ENCODE measurements around the gene NUDT4. TPM values are rescaled to one million over a fixed set of nuclear protein-coding genes. Genes with fewer than 3 reads are reported as not detected.
"Not testable (repeated sequence)": the region's sequence is repeated elsewhere in the genome, so short reads cannot be mapped to it uniquely, and the experiment has no call there.

NUDT4 gene
- total and polyA plus RNA-seq, 8 donors = 46.6 to 126 (median 117) TPM

GRCh38 chr12:93430280-93430679 is 52.6 kb downstream of the NUDT4 start:
- no peaks in the 10 kb centered on the region for H3K27me3 ChIP-seq
- intact Hi-C loops (cut with DNase I) = no loop called here
- no peak for ATAC-seq
- TF ChIP-seq, protein P1, sequence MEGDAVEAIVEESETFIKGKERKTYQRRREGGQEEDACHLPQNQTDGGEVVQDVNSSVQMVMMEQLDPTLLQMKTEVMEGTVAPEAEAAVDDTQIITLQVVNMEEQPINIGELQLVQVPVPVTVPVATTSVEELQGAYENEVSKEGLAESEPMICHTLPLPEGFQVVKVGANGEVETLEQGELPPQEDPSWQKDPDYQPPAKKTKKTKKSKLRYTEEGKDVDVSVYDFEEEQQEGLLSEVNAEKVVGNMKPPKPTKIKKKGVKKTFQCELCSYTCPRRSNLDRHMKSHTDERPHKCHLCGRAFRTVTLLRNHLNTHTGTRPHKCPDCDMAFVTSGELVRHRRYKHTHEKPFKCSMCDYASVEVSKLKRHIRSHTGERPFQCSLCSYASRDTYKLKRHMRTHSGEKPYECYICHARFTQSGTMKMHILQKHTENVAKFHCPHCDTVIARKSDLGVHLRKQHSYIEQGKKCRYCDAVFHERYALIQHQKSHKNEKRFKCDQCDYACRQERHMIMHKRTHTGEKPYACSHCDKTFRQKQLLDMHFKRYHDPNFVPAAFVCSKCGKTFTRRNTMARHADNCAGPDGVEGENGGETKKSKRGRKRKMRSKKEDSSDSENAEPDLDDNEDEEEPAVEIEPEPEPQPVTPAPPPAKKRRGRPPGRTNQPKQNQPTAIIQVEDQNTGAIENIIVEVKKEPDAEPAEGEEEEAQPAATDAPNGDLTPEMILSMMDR (IDR thresholded peaks at IDR 0.05) = no peak
- DNase-seq = no peak
- H3K27ac ChIP-seq = no peak overlapping the region
- H3K9me3 ChIP-seq = no peaks in the 10 kb centered on the region
- no peak overlapping the region for H3K4me3 ChIP-seq
- no peaks in the 10 kb centered on the region for H3K36me3 ChIP-seq
- peaks cover 26 to 73% of the 10 kb centered on the region in 2 donors for H3K4me1 ChIP-seq

DNA sequence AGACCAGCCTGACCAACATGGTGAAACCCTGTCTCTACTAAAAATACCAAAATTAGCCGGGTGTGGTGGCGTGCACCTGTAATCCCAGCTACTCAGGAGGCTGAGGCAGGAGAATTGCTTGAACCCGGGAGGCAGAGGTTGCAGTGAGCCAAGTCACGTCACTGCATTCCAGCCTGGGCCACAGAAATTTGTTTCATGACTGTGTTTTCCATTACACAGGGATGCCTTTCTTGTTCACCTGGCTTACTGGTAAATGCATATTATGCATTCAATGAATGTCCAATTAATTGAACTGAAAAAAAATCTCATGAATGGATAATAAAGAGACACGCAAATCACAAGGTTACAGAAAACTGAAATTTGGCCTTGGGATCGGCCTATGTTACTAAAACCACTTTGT is 54.3 kb downstream of the NUDT4 start:
- H3K4me3 ChIP-seq; H3K27me3 ChIP-seq; H3K36me3 ChIP-seq; DNase-seq; H3K27ac ChIP-seq; ATAC-seq; intact Hi-C loops (cut with DNase I); H3K9me3 ChIP-seq: not testable (repeated sequence)
- H3K4me1 ChIP-seq = peaks cover 12 to 71% of the 10 kb centered on the region in 2 donors

DNA sequence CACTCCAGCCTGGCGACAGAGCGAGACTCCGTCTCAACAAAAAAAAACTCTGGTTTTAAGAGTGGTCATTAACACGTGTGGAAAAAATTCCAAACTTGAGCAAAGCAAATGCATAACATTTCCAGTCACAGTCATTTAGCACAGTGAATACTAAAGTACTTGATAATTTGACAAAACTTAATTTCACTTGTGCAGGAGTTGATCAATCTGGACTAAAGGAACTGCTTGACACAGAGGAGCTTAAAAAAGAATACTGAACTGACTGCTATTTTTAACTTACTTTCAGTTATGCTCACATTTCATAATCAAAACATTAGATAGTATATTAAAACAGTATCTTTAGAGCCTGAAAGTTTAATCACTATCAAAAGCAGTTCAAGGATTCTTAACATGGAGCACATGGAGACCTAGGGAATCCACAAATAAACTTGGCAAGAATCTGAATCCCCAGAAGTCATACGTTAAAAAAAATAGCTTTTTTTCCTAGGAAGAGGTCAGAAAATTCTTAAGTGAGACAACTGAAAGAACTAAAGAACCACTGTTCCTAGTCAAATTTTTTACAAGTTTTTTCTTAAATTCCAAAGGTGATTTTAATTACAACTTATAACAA is 56.6 kb downstream of the NUDT4 start:
- no peaks in the 10 kb centered on the region for H3K36me3 ChIP-seq

DNA sequence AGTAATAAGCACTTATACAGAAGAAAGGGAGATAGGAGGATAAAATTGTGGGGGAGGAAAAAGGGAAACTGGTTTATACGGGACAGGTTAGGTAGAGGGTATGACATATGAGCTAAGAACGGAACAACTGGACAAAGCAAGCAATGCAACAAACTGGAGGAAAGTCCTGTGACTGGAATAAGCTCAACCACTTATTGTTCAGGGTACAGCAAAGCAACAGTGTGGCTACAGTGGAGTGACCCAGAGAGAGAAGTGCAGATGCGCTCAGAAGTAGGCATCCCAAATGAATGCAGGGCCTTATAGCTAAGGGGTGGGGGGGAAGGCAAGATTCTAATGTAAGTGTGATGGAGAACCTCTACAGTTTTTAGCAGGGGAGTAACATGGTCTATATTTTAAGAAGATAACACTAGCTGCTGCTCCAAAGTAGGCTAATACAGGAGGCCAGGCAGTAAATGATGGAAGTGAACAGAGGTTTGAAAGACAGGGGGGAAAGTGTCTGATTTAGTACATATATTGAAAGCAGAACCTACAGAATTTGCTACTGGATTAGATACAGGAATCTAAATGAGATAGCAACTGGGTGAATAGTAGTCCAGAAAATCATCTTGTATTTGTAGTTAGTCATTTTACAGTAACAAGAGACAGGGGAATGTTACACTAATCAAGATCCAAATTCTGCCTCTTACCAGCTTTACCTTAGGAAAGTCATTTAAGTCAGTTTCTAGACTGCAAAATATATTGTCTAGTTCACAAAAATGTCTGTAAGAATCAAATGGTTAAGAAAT is 60.7 kb downstream of the NUDT4 start:
- no peaks in the 10 kb centered on the region for H3K36me3 ChIP-seq
- intact Hi-C loops (cut with DNase I) = no loop called here
- TF ChIP-seq, protein P1 (IDR thresholded peaks at IDR 0.05) = no peak
- no peak for DNase-seq
- no peak overlapping the region for H3K4me3 ChIP-seq
- H3K27ac ChIP-seq = no peak overlapping the region
- H3K27me3 ChIP-seq = no peaks in the 10 kb centered on the region
- H3K4me1 ChIP-seq = peaks cover 7 to 79% of the 10 kb centered on the region in 2 donors
- no peaks in the 10 kb centered on the region for H3K9me3 ChIP-seq
- ATAC-seq = no peak

More for the DNA sequence above, 56.6 kb downstream of the NUDT4 start:
- TF ChIP-seq, protein P1 (IDR thresholded peaks at IDR 0.05) = no peak
- DNase-seq = peak in 1 of 4 donors; percentile 56
- intact Hi-C loops (cut with DNase I) = no loop called here
- Histone ChIP-seq H3K27me3 (no peaks in the 10 kb centered on the region), H3K4me1 (peaks cover 0 to 72% of the 10 kb centered on the region in 2 donors), H3K4me3 (no peak overlapping the region), H3K9me3 (no peaks in the 10 kb centered on the region), H3K27ac (no peak overlapping the region)
- peak; percentile 9 for ATAC-seq

GRCh38 chr12:93440043-93440835 is 62.5 kb downstream of the NUDT4 start:
- no peak for ATAC-seq
- peak overlapping the region in 1 of 2 donors; percentile 94 for H3K27ac ChIP-seq
- TF ChIP-seq, protein P1 (IDR thresholded peaks at IDR 0.05) = no peak
- DNase-seq = no peak
- H3K27me3 ChIP-seq = no peaks in the 10 kb centered on the region
- intact Hi-C loops (cut with DNase I) = no loop called here
- H3K4me1 ChIP-seq = peaks cover 7 to 61% of the 10 kb centered on the region in 2 donors
- H3K36me3 ChIP-seq = no peaks in the 10 kb centered on the region
- peak overlapping the region; percentile 98 to 100 for H3K4me3 ChIP-seq
- no peaks in the 10 kb centered on the region for H3K9me3 ChIP-seq
